Activated CD4-positive, alpha-beta T cell treated with anti-CD3 and anti-CD28 coated beads, Interleukin-2, amount 10 ng/mL, durations not matched to agents 24 days and 14 days (primary cell): ENCODE measurements around the gene MAMDC4. TPM values are rescaled to one million over a fixed set of nuclear protein-coding genes. Genes with fewer than 3 reads are reported as not detected.

Experiments used
- DNase-seq: peaks from one replicate; pipeline ENCODE4 v3.0.0; 2022
- H3K27ac Mint-ChIP-seq: one replicate; pipeline ENCODE4 v1.8.0; 2022; ENCODE audit warnings: mild to moderate bottlenecking, mixed read lengths
- H3K27me3 Mint-ChIP-seq: one replicate; pipeline ENCODE4 v1.8.0; 2022; ENCODE audit warnings: mixed read lengths
- H3K36me3 Mint-ChIP-seq: one replicate; pipeline ENCODE4 v1.8.0; 2022; ENCODE audit warnings: low read depth, mild to moderate bottlenecking, mixed read lengths
- H3K4me1 Mint-ChIP-seq: one replicate; pipeline ENCODE4 v1.8.0; 2021; ENCODE audit warnings: mixed read lengths
- H3K4me3 Mint-ChIP-seq: one replicate; pipeline ENCODE4 v1.8.0; 2022; ENCODE audit warnings: mild to moderate bottlenecking, moderate library complexity, mixed read lengths
- H3K9me3 Mint-ChIP-seq: one replicate; pipeline ENCODE4 v1.8.0; 2021; ENCODE audit warnings: mixed read lengths
- intact Hi-C: fragments of 100-400 bp; cut with micrococcal nuclease; formaldehyde crosslinking; loops from one replicate; pipeline ENCODE4 v1.15.1; 2023
- total RNA-seq: library from RNA; stranded (reverse); gene quantifications from 2 replicates; pipeline ENCODE4 v1.2.3, GENCODE V29; 2022

The MAMDC4 gene
- total RNA-seq, 1 donor from 2014 or later, result 30.1 TPM

DNA sequence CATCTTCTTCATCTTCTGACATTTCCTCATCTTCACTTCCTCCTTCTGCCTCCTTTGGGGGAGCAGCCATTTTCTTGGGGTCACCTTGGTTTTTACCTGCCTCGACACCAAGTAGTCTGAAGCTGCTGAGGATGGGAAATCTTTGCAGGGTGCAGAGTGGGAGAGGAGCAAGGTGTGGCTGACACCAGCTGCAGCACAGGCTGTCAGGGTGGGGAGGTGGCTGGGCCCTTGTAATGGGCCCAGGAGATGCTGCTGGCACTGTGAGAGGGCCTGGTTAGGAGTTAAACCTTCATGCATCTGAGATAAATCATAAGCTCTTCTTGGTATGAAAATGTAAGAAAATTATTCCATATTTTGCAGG is 36.7 kb upstream of the MAMDC4 start:
- H3K36me3 Mint-ChIP-seq, result peaks cover 34% of the 10 kb centered on the region
- DNase-seq, result no peak
- no peaks in the 10 kb centered on the region for H3K27me3 Mint-ChIP-seq
- H3K27ac Mint-ChIP-seq, result no peak overlapping the region
- peaks cover 24% of the 10 kb centered on the region for H3K4me1 Mint-ChIP-seq
- intact Hi-C loops, result no loop called here
- no peak overlapping the region for H3K4me3 Mint-ChIP-seq
- H3K9me3 Mint-ChIP-seq, result no peaks in the 10 kb centered on the region

DNA sequence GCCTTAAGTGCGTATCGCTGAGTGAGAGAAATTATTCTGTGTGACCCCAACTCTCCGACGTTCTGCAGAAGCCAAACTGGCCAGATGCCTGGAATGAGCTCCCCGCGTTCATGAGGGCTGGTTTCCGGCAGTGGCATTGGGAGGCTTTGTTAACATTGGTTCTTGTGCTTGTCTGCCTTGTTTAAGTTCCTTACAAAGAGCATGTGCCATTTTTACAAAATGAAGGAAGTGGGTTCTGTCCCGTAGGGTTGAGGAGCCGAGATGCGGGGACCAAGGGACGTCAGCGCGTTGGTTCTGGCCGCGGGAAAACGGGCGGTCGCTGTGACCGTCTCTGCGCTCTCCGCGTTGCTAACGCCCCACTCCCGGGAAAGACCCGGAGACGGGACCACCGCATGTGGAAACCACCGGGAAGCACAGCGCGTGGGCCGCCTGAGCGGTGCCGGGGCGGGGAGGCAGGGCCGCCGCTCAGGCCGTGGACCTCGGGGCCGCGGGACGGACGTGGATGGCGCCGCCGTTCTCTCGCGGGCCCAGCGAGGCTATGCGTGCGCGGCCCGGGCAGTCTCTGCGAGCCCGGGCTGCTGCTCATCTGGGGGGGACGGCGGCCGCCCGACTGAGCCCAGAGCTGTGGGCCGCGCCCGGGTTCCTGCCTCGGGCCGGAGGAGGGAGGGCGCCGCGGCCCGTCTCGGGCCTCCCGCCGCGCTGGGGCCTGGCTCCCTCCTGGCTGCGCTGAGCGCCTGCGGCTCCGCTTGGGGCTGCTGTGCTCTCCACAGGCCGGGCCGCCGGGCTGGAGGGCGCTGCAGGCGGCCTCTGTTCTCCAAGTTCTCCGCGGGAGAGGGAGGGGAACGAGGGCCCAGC is 30.9 kb upstream of the MAMDC4 start:
- peaks cover 18% of the 10 kb centered on the region for H3K36me3 Mint-ChIP-seq
- no peak overlapping the region for H3K4me3 Mint-ChIP-seq
- no peak overlapping the region for H3K27ac Mint-ChIP-seq
- H3K9me3 Mint-ChIP-seq, result no peaks in the 10 kb centered on the region
- H3K4me1 Mint-ChIP-seq, result peaks cover 3% of the 10 kb centered on the region
- intact Hi-C loops, result no loop called here
- DNase-seq, result no peak
- H3K27me3 Mint-ChIP-seq, result no peaks in the 10 kb centered on the region

GRCh38 chr9:136821826-136822544 is 30.2 kb upstream of the MAMDC4 start:
- H3K9me3 Mint-ChIP-seq, result no peaks in the 10 kb centered on the region
- H3K27me3 Mint-ChIP-seq, result no peaks in the 10 kb centered on the region
- no peak overlapping the region for H3K4me3 Mint-ChIP-seq
- intact Hi-C loops, result no loop called here
- peaks cover 3% of the 10 kb centered on the region for H3K4me1 Mint-ChIP-seq
- no peak overlapping the region for H3K27ac Mint-ChIP-seq
- H3K36me3 Mint-ChIP-seq, result peaks cover 17% of the 10 kb centered on the region
- no peak for DNase-seq

GRCh38 chr9:136823136-136824046 is 28.8 kb upstream of the MAMDC4 start:
- no peak for DNase-seq
- no peak overlapping the region for H3K27ac Mint-ChIP-seq

DNA sequence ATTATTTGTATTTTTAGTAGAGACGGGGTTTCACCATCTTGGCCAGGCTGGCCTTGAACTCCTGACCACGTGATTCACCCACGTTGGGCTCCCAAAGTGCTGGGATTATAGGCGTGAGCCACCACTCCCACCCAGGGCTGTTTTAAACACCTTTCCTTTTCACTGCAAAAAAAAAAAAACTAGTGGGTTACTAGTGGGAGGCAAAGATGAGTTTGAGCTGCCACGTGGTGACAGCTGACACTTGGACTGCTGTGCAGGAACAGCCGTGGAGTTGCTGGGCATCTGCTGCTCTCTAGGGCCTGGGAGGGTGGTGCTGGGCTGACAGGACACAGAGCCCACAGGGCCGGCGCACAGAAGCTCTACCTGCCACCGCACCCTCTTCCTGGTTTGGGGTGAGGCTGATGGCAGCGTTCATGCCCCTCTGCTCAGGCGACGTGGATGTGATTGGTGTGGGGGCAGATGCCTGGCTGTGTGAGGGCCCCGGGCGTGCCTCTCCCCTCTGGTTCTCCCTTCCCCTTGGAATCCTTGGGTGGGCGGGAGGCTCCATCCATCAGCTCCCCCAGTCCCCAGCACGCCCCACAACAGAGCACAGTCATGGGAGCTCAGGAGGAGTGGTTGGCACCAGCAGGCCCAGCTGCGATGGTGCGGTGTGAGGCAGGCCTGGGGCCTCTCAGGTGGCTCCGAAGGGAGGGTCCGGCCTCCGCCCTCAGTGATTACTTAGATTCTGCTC is 27.5 kb upstream of the MAMDC4 start:
- H3K27me3 Mint-ChIP-seq, result no peaks in the 10 kb centered on the region
- H3K27ac Mint-ChIP-seq, result no peak overlapping the region
- no peak for DNase-seq
- peaks cover 3% of the 10 kb centered on the region for H3K4me1 Mint-ChIP-seq
- peaks cover 20% of the 10 kb centered on the region for H3K36me3 Mint-ChIP-seq
- intact Hi-C loops, result no loop called here
- no peaks in the 10 kb centered on the region for H3K9me3 Mint-ChIP-seq
- H3K4me3 Mint-ChIP-seq, result no peak overlapping the region

More at GRCh38 chr9:136823136-136824046, 28.8 kb upstream of the MAMDC4 start:
- Mint-ChIP-seq H3K27me3 (no peaks in the 10 kb centered on the region), H3K4me1 (peaks cover 3% of the 10 kb centered on the region), H3K36me3 (peaks cover 14% of the 10 kb centered on the region), H3K4me3 (no peak overlapping the region), H3K9me3 (no peaks in the 10 kb centered on the region)
- intact Hi-C loops, result no loop called here

- H3K9me3 Mint-ChIP-seq, result no peaks in the 10 kb centered on the region
- no peak overlapping the region for H3K27ac Mint-ChIP-seq
- no peaks in the 10 kb centered on the region for H3K27me3 Mint-ChIP-seq
- peaks cover 3% of the 10 kb centered on the region for H3K4me1 Mint-ChIP-seq
- peaks cover 22% of the 10 kb centered on the region for H3K36me3 Mint-ChIP-seq
- intact Hi-C loops, result no loop called here
- no peak for DNase-seq
- no peak overlapping the region for H3K4me3 Mint-ChIP-seq
These were observed 26.6 kb upstream of the MAMDC4 start for GRCh38 chr9:136825295-136826187.

- Mint-ChIP-seq H3K4me3 (no peak overlapping the region), H3K4me1 (no peaks in the 10 kb centered on the region), H3K9me3 (no peaks in the 10 kb centered on the region), H3K27me3 (no peaks in the 10 kb centered on the region), H3K27ac (no peak overlapping the region), H3K36me3 (peaks cover 21% of the 10 kb centered on the region)
- intact Hi-C loops, result no loop called here
- no peak for DNase-seq
These were observed 26.0 kb upstream of the MAMDC4 start for GRCh38 chr9:136826188-136826541.

DNA sequence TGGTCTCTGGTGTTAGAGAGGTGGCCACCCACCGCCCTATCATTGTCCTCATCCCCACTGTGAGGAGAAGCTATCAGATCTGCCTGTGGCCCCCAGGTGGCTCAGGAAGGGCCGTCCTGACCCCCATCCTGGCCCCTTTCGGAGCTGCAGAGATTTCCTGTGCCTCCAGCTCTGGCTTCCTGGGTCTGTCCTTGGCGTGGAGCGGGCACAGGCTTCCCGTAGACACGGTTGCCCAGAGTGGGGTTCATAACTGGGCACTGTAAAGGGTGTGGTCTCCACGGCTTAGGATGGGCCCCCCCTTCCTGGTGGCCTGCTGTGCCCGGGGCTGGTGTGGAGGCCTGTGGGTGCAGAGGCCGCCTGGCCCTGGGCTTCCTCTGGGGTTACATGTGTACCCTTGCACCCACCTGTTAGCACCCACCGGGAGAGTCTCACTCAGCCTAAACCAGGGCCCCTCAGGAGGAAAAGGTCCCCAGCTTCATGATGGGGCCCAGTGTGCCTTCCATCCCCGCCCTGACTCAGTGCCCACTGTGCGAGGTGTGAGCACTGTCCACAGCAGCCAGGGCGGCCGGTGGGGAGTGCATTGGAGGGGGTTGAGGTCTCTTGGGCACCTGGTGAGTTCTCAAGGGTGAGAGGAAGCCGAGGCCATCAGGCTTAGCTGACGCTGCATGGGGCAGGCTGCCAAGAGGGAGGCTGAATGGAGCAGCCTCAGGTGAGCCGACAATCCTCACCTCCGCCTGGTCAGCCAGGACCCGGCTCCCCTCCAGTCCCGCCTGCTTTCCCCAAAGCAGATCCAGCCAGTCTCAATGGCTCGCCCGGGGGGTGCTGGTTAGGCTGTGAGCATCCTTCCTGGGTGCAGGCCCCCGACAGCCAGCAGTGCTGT is 25.2 kb upstream of the MAMDC4 start:
- DNase-seq, result no peak
- H3K4me3 Mint-ChIP-seq, result no peak overlapping the region
- intact Hi-C loops, result no loop called here
- H3K27me3 Mint-ChIP-seq, result no peaks in the 10 kb centered on the region
- H3K27ac Mint-ChIP-seq, result no peak overlapping the region
- H3K36me3 Mint-ChIP-seq, result peaks cover 22% of the 10 kb centered on the region
- no peaks in the 10 kb centered on the region for H3K9me3 Mint-ChIP-seq
- H3K4me1 Mint-ChIP-seq, result no peaks in the 10 kb centered on the region

DNA sequence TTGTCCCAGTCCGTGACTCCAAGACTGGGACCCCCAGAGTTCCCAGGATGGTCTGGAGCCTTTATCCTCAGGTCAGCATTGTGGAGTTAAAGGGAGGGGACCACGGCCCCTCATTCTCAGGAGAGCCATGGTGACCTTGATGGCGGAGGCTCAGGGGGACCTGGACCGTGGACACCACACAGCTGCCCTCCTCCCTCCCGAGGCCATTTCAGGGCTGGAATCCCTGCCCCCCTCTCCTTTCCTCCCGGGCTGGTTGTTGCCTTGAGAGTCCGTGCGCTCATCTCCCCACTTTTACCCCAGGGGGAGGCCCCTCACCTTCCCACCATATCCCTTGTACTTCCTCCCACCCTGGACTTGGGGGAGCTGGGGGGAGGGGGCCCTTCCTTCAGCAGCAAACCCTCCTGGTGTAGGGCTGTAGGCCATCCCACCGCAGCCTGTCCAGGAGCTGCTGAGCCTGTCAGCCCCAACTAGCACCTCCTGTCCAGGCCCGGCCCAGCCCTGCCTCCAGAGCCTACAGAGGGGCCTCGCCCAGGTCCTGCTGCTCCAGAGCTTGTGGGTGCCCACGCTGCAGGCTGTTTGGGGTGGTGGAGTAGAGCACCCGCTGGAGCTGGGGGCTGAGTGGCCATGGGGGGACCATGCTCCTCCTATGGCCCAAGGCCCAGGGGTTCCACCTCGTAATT is 24.2 kb upstream of the MAMDC4 start:
- H3K4me3 Mint-ChIP-seq, result no peak overlapping the region
- no peaks in the 10 kb centered on the region for H3K4me1 Mint-ChIP-seq
- intact Hi-C loops, result no loop called here
- H3K36me3 Mint-ChIP-seq, result peaks cover 24% of the 10 kb centered on the region
- DNase-seq, result no peak
- H3K27me3 Mint-ChIP-seq, result no peaks in the 10 kb centered on the region
- H3K27ac Mint-ChIP-seq, result no peak overlapping the region
- H3K9me3 Mint-ChIP-seq, result no peaks in the 10 kb centered on the region

DNA sequence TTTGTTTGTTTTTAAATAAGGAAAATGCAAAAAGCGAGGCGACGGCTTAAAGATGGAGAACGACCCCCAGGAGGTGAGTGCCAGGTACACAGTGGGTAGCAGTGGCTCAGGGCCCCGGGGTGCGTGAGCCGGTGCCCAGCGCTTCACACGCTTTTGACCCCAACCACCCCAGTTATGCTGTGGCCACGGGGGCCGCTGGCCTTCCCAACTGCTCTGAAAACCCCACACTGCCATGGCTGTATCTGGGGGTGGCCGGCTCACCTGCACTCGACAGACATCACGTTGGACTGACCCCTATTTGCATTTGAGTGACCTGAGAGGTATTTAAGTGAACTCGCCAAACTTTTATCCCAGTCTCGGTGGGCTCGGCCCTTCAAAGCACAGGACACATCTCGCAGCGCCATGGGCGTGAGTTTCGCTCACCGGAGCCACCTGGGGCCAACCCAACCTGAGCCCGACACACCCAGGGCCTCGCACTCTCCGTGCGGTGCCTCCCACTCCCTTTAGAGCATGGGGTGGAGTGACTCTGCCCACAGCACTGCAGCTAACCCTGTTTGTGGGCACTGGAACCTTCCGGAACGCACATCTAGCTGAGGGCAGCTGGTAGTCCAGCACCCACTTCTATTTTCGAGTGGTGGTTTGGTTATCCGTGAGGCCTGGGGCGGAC is 23.5 kb upstream of the MAMDC4 start:
- H3K4me3 Mint-ChIP-seq, result no peak overlapping the region
- H3K9me3 Mint-ChIP-seq, result no peaks in the 10 kb centered on the region
- no peak for DNase-seq
- intact Hi-C loops, result no loop called here
- no peaks in the 10 kb centered on the region for H3K4me1 Mint-ChIP-seq
- H3K27ac Mint-ChIP-seq, result no peak overlapping the region
- H3K36me3 Mint-ChIP-seq, result peaks cover 24% of the 10 kb centered on the region
- H3K27me3 Mint-ChIP-seq, result no peaks in the 10 kb centered on the region

DNA sequence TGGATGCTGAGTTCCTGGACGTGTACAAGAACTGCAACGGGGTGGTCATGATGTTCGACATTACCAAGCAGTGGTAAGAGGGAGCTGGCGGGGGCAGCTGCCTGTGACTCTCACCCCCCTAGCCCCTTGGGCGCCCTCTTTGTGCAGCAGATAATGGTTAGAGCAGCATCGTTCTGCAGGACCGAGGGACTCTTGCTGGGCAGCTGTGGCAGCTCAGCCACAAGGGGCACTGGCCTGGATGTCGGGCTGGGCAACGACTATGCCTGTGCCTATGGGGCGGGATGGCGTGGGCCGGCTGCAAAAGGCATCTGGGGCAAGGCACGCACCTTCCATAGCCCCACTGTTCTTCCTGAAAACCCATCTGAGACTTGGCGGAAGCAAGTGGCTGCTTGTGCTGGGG is 22.7 kb upstream of the MAMDC4 start:
- H3K9me3 Mint-ChIP-seq, result no peaks in the 10 kb centered on the region
- peaks cover 24% of the 10 kb centered on the region for H3K36me3 Mint-ChIP-seq
- no peak overlapping the region for H3K27ac Mint-ChIP-seq
- no peaks in the 10 kb centered on the region for H3K27me3 Mint-ChIP-seq
- H3K4me3 Mint-ChIP-seq, result no peak overlapping the region
- DNase-seq, result no peak
- intact Hi-C loops, result no loop called here
- H3K4me1 Mint-ChIP-seq, result no peaks in the 10 kb centered on the region
